NCI-H1417 (cell line): ENCODE data around the gene SUCLA2.

Experiments
- DNase-seq, 3 experiments: peaks; one replicate each; lab custom pipeline; 2025; lab: John Stamatoyannopoulos, UW

The SUCLA2 gene

GRCh38 chr13:47903836-47904235 is 97.2 kb downstream of the SUCLA2 start:
- no peak for DNase-seq

GRCh38 chr13:47901441-47901840 is 99.6 kb downstream of the SUCLA2 start:
- no peak for DNase-seq

DNA sequence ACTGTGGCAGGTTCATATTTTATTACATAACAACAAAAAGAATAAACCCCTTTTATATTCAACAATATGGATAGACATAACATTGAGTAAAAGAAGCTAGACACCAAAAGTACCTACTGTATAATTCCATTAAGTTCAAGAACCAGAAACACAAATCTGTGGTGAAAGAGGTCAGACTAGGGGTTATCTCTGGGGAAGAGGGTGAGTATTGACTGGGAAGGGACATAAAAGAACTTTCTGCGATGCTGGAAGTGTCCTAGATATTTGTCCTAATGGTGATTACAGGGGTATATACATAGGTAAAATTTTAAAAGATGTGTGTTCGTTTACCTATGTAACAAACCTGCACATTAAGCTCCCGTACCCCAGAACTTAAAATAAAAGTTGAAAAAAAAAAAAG is 103.0 kb downstream of the SUCLA2 start:
- DNase-seq = no peak

DNA sequence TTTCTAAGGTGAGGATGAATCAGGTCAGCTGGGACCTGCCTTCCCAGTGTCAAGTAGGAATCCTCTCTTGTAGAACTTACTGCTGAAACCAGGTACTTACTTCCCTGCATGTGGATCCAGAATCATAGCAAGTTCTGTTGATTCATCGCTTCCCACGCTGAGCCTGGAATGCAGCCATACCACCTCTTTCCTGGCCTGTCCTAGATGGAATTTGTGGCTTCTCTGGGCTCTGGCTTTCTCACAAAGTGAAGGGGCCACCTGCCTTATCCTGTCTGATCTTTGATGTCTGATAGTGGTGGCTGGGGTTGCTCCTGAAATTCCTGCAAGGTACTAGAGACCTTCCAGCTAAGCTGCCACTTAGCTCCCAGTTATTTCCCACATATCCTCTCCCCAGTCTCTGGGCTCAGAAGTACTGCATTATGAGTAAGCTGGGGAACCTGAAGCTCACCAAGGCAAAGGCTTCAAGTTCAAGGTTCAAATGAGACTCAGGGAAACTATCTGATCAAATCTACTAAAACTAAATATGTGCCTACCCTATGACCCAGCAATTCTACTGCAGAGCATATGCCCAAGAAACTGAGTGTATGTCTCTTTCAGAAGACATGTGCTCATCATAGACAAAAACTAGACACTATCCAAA is 103.5 kb downstream of the SUCLA2 start:
- no peak for DNase-seq

DNA sequence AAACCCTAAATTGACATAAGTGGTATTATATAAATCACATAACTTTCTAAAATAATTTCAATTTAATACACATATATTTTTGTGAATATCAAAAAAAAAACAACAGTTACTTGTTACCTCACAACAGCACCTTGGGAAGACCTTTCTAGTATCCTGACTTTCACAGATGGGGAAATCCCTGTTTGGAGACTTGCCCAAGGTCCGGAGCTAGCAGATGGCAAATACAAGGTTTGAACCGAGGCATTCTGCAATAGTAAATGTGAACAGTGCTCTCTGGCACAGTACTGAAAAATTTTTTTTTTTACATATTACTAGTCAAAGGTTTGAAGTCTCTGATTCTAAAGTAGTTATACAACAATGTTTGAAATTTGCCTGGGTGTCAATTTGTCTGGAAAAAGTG is 104.5 kb downstream of the SUCLA2 start:
- no peak for DNase-seq

GRCh38 chr13:47896111-47896510 is 105.0 kb downstream of the SUCLA2 start:
- no peak for DNase-seq

- no peak for DNase-seq
Observed at GRCh38 chr13:47893527-47893926, 107.5 kb downstream of the SUCLA2 start.
